Right renal pelvis (tissue), 4 donors: ENCODE data around the gene CT83. TPM values are rescaled to one million over a fixed set of nuclear protein-coding genes. Genes with fewer than 3 reads are reported as not detected.

ENCODE experiments used
- DNase-seq, 4 donors: peaks; one replicate each; pipeline ENCODE4 v3.0.0-alpha.2; 2013; ENCODE audit warnings: low read depth in 4 of 4, low spot score in 3 of 4, missing footprints in 1 of 4
- polyA plus RNA-seq, 4 donors: library from polyadenylated mRNA; unstranded; fragments of 120-200 nt; gene quantifications; one replicate each; pipeline ENCODE4 v1.2.1, GENCODE V29; 2013; ENCODE audit not compliant: insufficient read length in 4 of 4

CT83 gene, protein sequence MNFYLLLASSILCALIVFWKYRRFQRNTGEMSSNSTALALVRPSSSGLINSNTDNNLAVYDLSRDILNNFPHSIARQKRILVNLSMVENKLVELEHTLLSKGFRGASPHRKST
- polyA plus RNA-seq = not detected

DNA sequence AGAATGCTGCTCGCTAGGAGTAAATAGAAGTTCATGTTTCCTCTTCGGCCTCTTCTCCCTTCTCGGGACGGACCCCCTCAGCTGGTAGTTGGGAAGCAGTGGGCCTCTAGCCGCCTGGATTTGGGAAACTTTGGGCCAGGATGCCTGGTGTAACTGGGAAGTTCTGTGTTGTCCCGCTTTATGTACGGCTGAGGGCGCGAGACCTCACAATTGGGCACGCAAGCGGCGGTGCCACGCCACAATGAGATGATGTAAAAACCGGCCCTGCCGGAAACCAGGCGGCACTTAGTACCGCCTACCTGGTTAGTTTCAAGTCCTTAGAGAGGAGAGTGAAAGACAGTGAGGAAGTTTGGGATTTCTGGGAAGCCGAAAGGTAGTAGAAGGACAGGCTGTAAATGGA lies at the start of gene CT83:
CT83 (minus strand) TSS at position 155 of the 400 bp plus-strand sequence; CDS start at position 35, 120 bp downstream.
- DNase-seq = no peak

DNA sequence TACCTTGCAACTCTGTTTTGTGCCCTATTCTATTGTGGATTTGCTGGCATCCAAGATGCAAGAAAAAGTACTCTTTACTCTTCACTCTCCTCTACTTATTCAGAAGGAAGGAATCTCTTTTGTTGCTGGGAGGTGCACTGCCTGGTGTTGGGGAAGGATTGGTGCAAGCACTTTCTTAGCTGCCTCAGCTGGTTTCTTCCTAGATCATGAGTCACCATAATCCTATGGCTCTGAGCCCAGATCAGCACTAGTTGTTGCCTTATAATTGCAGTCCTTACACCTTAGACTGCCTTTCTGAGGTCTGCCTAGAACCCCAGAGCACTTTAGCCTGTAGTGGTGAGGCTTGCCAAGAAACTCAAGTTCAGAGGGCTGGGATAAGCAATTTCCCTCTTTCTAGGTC lies 37.0 kb upstream of the CT83 start:
- no peak for DNase-seq

DNA sequence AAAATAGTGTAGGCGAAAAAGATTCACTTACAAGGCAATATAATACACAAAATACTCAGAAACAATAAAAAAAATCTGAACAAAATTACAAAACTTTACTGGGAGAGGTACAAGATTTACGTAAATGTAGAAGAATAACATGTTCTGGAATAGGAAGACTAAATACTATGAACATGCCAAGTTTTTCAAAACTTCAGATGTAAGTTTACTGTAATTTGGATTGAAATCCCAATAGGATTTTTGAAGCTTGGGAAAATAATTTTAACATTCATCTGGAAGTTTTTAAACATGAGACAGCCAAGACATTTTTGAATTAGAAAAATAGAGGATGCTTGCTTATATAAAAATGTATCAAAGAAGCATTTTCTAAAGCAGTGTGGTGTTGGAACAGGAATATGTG lies 30.5 kb upstream of the CT83 start:
- DNase-seq = no peak

DNA sequence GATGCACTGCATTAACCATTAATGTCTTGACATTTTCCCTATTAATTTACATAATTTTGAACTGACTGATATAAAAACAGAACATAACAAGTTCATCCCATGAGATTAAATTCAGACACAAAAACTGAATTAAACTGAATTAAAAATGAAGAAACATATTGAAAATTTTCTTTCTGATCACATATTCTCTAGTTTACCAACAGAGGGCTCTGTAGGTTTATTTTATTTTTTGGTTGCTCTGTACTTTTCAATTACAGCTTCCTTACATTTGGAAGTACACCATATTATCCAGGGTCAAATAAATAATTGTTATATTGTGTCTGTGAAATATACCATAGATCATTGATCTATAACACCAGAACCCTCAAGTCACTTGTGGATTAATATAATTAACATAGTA lies 27.3 kb upstream of the CT83 start:
- DNase-seq = no peak

DNA sequence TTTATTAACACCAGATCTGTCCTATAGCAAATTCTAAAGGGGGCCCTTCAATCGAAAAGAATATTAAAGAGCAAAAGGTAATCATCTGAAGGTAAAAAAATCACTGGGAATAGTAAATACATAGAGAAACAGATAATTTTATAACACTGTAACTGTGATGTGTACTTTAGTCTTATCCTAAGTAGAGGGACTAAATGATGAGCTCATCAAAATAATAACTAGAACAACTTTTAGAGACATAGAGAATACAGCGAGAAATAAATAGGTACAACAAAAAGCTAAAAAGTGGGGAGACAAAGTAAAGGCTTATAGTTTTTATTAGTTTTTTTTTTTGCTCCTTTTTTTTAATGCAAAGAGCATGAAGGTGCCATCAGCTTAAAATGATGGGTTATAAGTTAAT lies 17.3 kb upstream of the CT83 start:
- no peak for DNase-seq

DNA sequence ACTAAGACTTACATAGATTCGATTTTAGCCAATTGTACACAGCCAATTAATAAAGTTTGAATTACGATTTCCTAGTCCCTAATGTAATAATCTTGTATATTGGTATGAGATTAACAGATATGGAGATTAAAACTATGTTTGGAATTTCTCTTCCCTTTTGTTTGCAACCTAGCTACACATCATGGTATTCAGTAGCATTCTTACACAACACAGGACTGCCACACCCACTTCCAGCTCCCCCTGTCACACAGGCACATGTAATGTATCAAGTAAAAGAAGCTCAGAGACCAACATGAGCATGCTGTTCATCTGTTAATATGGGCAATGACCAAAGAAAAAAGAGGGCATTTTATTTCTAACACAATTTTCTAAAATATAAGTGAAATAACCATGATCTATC lies 13.6 kb downstream of the CT83 start:
- no peak for DNase-seq

DNA sequence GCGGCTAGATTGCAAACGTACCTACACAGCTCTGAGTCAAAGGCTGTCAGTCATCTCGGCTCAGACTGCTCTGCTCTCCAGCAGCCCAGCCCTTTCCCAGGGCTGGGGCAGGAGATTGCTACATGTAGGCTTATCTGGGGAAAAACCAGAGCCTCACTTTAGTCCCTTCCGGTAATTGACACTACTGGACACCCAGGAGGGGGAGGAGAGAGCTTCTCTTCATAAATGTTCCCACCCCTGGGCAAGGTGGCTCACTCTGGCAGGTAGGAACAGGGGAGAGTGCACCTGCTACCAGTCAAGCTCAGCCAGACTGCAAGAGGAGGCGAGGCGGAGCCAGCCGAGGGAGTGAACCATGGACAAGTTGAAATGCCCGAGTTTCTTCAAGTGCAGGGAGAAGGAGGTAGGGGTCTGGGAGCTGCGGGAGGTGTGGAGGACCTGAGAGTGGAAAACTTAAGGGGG lies 26.4 kb downstream of the CT83 start, which contains the start of gene SLC6A14:
SLC6A14 (plus strand) TSS at position 249 of the 459 bp plus-strand sequence; CDS start at position 353, 104 bp downstream.
- no peak for DNase-seq

DNA sequence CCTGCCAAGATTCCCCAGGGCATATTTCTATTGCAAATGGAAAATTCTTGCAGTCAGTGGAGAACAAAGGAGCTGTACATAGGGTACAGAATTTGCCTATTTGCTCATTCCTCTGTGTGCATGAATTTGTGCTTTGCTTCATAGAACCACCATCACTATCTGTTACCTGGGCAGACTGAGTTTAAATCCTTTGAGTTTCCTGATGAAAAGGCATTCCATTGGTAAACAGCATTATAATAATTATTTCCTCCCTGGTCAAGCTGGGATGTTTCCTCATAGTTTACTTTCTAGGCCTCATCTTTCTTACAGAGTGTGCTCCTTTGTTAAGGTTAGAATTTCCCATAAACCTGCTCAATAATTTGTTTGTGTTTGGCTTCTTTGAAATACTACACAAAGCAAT lies 27.2 kb downstream of the CT83 start:
- DNase-seq = no peak

DNA sequence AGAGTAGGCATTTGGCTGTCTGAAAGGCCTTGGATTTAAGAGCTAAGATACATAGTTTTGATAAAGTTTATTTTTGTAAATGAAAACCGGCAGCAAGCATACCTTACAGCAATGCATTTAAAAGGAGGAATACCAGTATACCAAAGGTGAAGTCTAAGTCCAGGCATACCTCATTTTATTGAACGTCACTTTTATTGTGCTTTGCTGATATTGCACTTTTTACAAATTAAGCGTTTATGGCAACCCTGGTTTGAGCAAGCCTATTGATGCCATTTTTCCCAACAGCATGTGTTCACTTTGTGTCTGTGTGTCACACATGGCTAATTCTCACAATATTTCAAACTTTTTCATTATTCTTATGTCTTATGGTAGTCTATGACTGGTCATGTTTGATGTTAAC lies 34.8 kb downstream of the CT83 start:
- no peak for DNase-seq

DNA sequence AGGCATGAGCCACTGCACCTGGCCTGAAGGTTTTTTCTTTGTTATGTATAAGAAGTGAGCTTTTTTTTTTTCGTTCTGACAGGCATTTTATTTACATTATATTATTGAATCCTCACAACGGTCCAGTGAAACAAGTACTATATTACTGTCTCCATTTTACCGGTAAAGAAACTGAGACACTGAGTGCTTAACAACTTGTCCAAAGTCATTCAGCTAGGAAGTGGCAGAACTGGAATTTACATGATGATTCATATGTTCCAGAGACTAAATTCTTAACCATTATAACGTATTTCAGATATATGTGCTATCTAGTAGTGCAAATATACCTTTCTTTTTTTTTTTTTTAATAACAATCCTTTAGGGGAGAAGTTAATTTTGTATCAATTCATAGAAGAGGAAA lies 44.8 kb downstream of the CT83 start:
- DNase-seq = no peak

DNA sequence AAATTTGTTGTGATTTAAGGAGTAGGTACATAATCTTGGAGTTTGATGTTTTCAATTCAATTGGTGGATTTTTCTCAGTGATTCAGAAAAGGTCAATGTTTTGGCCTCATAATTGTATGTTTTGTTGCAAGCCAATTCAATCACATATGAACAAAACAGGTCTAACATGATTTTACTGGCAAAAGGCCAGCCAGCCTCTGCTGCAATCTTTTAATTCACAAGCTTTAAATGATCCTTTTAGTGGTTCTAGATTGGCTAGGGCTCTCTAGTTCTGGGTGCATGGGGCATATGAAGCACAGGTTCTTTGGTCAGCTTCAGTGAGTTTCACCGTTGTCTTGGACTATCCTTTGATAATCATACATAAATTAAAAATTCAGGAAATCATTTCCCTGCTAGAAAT lies 45.6 kb downstream of the CT83 start:
- peak in 1 of 4 donors; percentile 0 for DNase-seq

DNA sequence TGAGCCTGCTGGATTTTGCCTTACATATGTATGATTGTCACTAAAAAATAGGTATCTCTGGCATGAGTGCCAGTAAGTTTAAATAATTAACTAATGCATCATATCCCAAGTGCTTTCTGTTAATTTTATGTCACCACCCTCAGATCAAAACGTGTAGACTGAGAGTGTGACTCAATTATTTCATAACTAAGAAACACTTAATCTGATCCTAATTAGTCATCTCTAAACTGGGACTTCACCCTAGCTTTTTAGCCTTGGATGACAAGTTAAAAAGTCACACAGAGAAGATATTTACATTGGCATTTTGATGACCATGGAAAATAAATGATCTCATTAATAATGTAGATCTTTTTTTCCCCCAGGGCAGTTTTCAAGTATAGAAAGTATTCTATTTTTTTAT lies 49.5 kb downstream of the CT83 start:
- no peak for DNase-seq

Other genes with a start within 250 kb of the CT83 start
- gene SLC6A14, start 26.4 kb downstream of the CT83 start, polyA plus RNA-seq = under 1 TPM; 0.07 to 0.26 (median 0.14) TPM